Activated T-cell treated with anti-CD3 and anti-CD28 coated beads, Interleukin-2, amount 50 U/mL, for 72 hours (primary cell): Measurements from ENCODE around the gene KMT2B. TPM values are rescaled to one million over a fixed set of nuclear protein-coding genes. Genes with fewer than 3 reads are reported as not detected.
"Not testable (repeated sequence)": the region's sequence is repeated elsewhere in the genome, so short reads cannot be mapped to it uniquely, and the experiment has no call there.

Experiments
- ATAC-seq, 2 donors: fragments of 150-1000 bp; cut with Tn5 transposase; replicated peaks in 1 of 2; 2 replicates each; pipeline ENCODE4 v1.10.0; 2021; ENCODE audit warnings: moderate library complexity in 2 of 2, mild to moderate bottlenecking in 1 of 2
- DNase-seq, 2 donors: peaks; one replicate each; pipeline ENCODE4 v3.0.0; 2021 to 2022; ENCODE audit warnings: mixed read lengths in 1 of 2
- H3K27ac Mint-ChIP-seq: one replicate; pipeline ENCODE4 v1.8.0; 2022; ENCODE audit warnings: mild to moderate bottlenecking, moderate library complexity, mixed read lengths
- H3K27me3 Mint-ChIP-seq: one replicate; pipeline ENCODE4 v1.8.0; 2022; ENCODE audit warnings: low read depth, mixed read lengths
- H3K36me3 Mint-ChIP-seq, 2 donors: one replicate each; pipeline ENCODE4 v1.8.0; 2022; ENCODE audit warnings: mixed read lengths in 2 of 2, mild to moderate bottlenecking in 1 of 2; ENCODE audit not compliant: insufficient read depth in 2 of 2
- H3K4me1 Mint-ChIP-seq: one replicate; pipeline ENCODE4 v1.8.0; 2022; ENCODE audit warnings: low read depth, mixed read lengths
- H3K4me3 Mint-ChIP-seq, 2 donors: one replicate each; pipeline ENCODE4 v1.8.0; 2022; ENCODE audit warnings: mild to moderate bottlenecking in 2 of 2, mixed read lengths in 2 of 2, moderate library complexity in 2 of 2
- H3K9me3 Mint-ChIP-seq, 2 donors: one replicate each; pipeline ENCODE4 v1.8.0; 2022; ENCODE audit warnings: mixed read lengths in 2 of 2
- total RNA-seq, 2 donors: library from RNA; stranded (reverse); gene quantifications; one replicate each; pipeline ENCODE4 v1.2.3, GENCODE V29; 2022

KMT2B gene
- total RNA-seq, 2 donors from 2014 or later = 63.0 to 71.5 TPM

GRCh38 chr19:35715355-35715809, 2.4 kb upstream of the KMT2B start:
- peaks cover 25 to 26% of the 10 kb centered on the region in 2 donors for H3K36me3 Mint-ChIP-seq
- no peaks in the 10 kb centered on the region for H3K27me3 Mint-ChIP-seq
- H3K27ac Mint-ChIP-seq = no peak overlapping the region
- ATAC-seq = no peak
- DNase-seq = no peak
- peaks cover 53% of the 10 kb centered on the region for H3K4me1 Mint-ChIP-seq
- H3K9me3 Mint-ChIP-seq = no peaks in the 10 kb centered on the region
- H3K4me3 Mint-ChIP-seq = peak overlapping the region; percentile 89

GRCh38 chr19:35715981-35716800, 1.6 kb upstream of the KMT2B start:
- ATAC-seq (no peak), DNase-seq (no peak)
- Mint-ChIP-seq H3K27me3 (no peaks in the 10 kb centered on the region), H3K4me1 (peaks cover 46% of the 10 kb centered on the region), H3K4me3 (peak overlapping the region; percentile 89), H3K9me3 (no peaks in the 10 kb centered on the region), H3K27ac (peak overlapping the region; percentile 88), H3K36me3 (peaks cover 25 to 29% of the 10 kb centered on the region in 2 donors)

GRCh38 chr19:35716801-35717664, 770 bp upstream of the KMT2B start:
- Mint-ChIP-seq H3K4me3 (peak overlapping the region; percentile 89), H3K27me3 (no peaks in the 10 kb centered on the region), H3K27ac (peak overlapping the region; percentile 88), H3K9me3 (no peaks in the 10 kb centered on the region), H3K4me1 (peaks cover 42% of the 10 kb centered on the region), H3K36me3 (peaks cover 25 to 36% of the 10 kb centered on the region in 2 donors)
- peak; percentile 66 to 73 for ATAC-seq
- DNase-seq = peak; percentile 92 to 98

GRCh38 chr19:35718345-35719041, 690 bp downstream of the KMT2B start:
- ATAC-seq (no peak), DNase-seq (peak; percentile 64 to 70)
- H3K36me3 Mint-ChIP-seq = peaks cover 25 to 44% of the 10 kb centered on the region in 2 donors
- H3K27ac Mint-ChIP-seq = peak overlapping the region; percentile 92
- no peaks in the 10 kb centered on the region for H3K27me3 Mint-ChIP-seq
- H3K9me3 Mint-ChIP-seq = no peaks in the 10 kb centered on the region
- H3K4me1 Mint-ChIP-seq = peaks cover 42% of the 10 kb centered on the region
- peak overlapping the region; percentile 90 to 91 for H3K4me3 Mint-ChIP-seq

- no peaks in the 10 kb centered on the region for H3K27me3 Mint-ChIP-seq
- no peaks in the 10 kb centered on the region for H3K9me3 Mint-ChIP-seq
- H3K36me3 Mint-ChIP-seq = peaks cover 21 to 40% of the 10 kb centered on the region in 2 donors
- H3K4me3 Mint-ChIP-seq = peak overlapping the region; percentile 90 to 91
- ATAC-seq (no peak), DNase-seq (no peak)
- H3K4me1 Mint-ChIP-seq = peaks cover 31% of the 10 kb centered on the region
- H3K27ac Mint-ChIP-seq = peak overlapping the region; percentile 52
Measured at GRCh38 chr19:35719402-35720162, 1.8 kb downstream of the KMT2B start.

GRCh38 chr19:35720163-35720524, 2.3 kb downstream of the KMT2B start:
- peaks cover 19 to 35% of the 10 kb centered on the region in 2 donors for H3K36me3 Mint-ChIP-seq
- no peak for DNase-seq
- peak overlapping the region; percentile 17 to 18 for H3K4me3 Mint-ChIP-seq
- peak overlapping the region; percentile 17 for H3K27ac Mint-ChIP-seq
- peaks cover 25% of the 10 kb centered on the region for H3K4me1 Mint-ChIP-seq
- no peaks in the 10 kb centered on the region for H3K9me3 Mint-ChIP-seq
- no peak for ATAC-seq
- H3K27me3 Mint-ChIP-seq = no peaks in the 10 kb centered on the region

GRCh38 chr19:35720648-35721047, 2.8 kb downstream of the KMT2B start:
- Mint-ChIP-seq H3K27me3 (no peaks in the 10 kb centered on the region), H3K4me1 (peaks cover 25% of the 10 kb centered on the region), H3K36me3 (peaks cover 19 to 35% of the 10 kb centered on the region in 2 donors), H3K9me3 (no peaks in the 10 kb centered on the region), H3K27ac (peak overlapping the region; percentile 58), H3K4me3 (peak overlapping the region in 1 of 2 donors; percentile 29)
- ATAC-seq (no peak), DNase-seq (no peak)

- Mint-ChIP-seq H3K4me1 (peaks cover 25% of the 10 kb centered on the region), H3K9me3 (no peaks in the 10 kb centered on the region), H3K36me3 (peaks cover 17 to 33% of the 10 kb centered on the region in 2 donors), H3K27me3 (no peaks in the 10 kb centered on the region), H3K27ac (peak overlapping the region; percentile 92), H3K4me3 (peak overlapping the region; percentile 7 to 31)
- ATAC-seq = no peak
- DNase-seq = no peak
Measured at GRCh38 chr19:35721374-35721773, 3.6 kb downstream of the KMT2B start.

- Mint-ChIP-seq H3K4me1 (peaks cover 25% of the 10 kb centered on the region), H3K27ac (no peak overlapping the region), H3K4me3 (no peak overlapping the region), H3K9me3 (no peaks in the 10 kb centered on the region), H3K27me3 (no peaks in the 10 kb centered on the region), H3K36me3 (peaks cover 15 to 29% of the 10 kb centered on the region in 2 donors)
- ATAC-seq (no peak), DNase-seq (no peak)
Measured at GRCh38 chr19:35722461-35722860, 4.7 kb downstream of the KMT2B start.

- peaks cover 25% of the 10 kb centered on the region for H3K4me1 Mint-ChIP-seq
- H3K4me3 Mint-ChIP-seq = no peak overlapping the region
- H3K9me3 Mint-ChIP-seq = no peaks in the 10 kb centered on the region
- no peaks in the 10 kb centered on the region for H3K27me3 Mint-ChIP-seq
- H3K27ac Mint-ChIP-seq = peak overlapping the region; percentile 57
- ATAC-seq = no peak
- no peak for DNase-seq
- H3K36me3 Mint-ChIP-seq = peaks cover 15 to 29% of the 10 kb centered on the region in 2 donors
Measured at GRCh38 chr19:35722897-35723296, 5.1 kb downstream of the KMT2B start.

- peaks cover 25% of the 10 kb centered on the region for H3K4me1 Mint-ChIP-seq
- no peak overlapping the region for H3K4me3 Mint-ChIP-seq
- no peaks in the 10 kb centered on the region for H3K9me3 Mint-ChIP-seq
- peak overlapping the region; percentile 75 for H3K27ac Mint-ChIP-seq
- ATAC-seq (no peak), DNase-seq (no peak)
- H3K36me3 Mint-ChIP-seq = peaks cover 18 to 35% of the 10 kb centered on the region in 2 donors
- no peaks in the 10 kb centered on the region for H3K27me3 Mint-ChIP-seq
Measured at GRCh38 chr19:35723671-35724070, 5.9 kb downstream of the KMT2B start.

- H3K27me3 Mint-ChIP-seq, ATAC-seq, H3K9me3 Mint-ChIP-seq, DNase-seq, H3K4me3 Mint-ChIP-seq: not testable (repeated sequence)
- H3K36me3 Mint-ChIP-seq = peaks cover 17 to 35% of the 10 kb centered on the region in 2 donors
- peak overlapping the region; percentile 75 for H3K27ac Mint-ChIP-seq
- H3K4me1 Mint-ChIP-seq = peaks cover 24% of the 10 kb centered on the region
Measured at GRCh38 chr19:35724132-35724531, 6.3 kb downstream of the KMT2B start.
